ENCODE results near the gene B4GALNT4. TPM values are rescaled to one million over a fixed set of nuclear protein-coding genes. Genes with fewer than 3 reads are reported as not detected.

The B4GALNT4 gene
- polyA plus RNA-seq, 2 of the 4 experiments (the other 2 are of a cell fraction), result 5.3 to 27.5 TPM

DNA sequence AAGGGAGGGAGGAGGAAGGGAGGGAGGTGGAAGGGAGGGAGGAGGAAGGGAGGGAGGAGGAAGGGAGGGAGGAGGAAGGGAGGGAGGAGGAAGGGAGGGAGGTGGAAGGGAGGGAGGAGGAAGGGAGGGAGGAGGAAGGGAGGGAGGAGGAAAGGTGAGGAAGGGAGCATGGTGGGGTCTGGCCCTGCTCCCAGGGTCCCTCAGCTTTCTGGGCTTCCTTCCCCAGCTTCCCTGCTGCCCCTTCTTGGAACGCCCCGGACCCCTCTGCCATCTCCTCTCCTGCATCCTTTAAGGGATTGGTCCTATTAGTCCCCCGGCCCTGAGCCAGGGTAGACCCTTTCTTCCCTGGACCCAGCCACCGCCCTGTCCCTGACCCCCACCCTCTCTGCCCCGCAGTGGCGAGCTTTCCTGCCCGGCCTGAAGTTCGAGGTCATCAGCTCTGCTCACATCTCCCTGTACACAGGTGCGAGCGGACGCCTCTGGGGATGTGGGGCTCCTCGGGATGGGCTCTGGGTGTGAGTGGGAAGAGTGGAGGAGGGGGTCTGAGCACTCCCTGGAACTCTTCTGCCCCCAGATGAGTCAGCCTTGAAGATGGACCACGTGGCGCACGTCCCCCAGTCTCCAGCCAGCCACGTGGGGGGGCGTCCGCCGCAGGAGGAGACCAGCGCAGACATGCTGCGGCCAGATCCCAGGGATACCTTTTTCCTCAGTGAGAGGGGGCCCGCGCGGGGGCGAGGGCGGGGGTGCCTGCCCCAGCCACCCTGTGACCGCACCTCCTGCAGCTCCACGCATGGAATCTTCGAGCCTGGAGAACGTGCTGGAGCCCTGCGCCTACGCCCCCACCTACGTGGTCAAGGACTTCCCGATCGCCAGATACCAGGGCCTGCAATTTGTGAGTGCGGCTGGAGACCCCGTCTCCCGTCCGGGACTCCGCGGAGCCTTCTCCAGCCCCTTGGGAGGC lies 6.0 kb downstream of the B4GALNT4 start:
- Histone ChIP-seq H3K4me1 (peaks cover 3% of the 10 kb centered on the region; the same call in 2 of the 3 replicates), H3K9me3 (no peaks in the 10 kb centered on the region), H3K4me2 (no peak overlapping the region), H3K4me3 (no peak overlapping the region), H3K27ac (no peak overlapping the region)
- ATAC-seq (no peak), DNase-seq (ENCODE audit: low read depth in 1 of 2, low spot score in 1 of 2) (no peak), FAIRE-seq (no peak)
- POLR2A ChIA-PET, result no interaction called here
- WGBS (ENCODE audit: missing lambda C conversion rate), result 92% methylated on average over 26 of the region's 41 CpGs
- CTCF ChIA-PET, result no interaction called here
- TF ChIP-seq, protein P1, sequence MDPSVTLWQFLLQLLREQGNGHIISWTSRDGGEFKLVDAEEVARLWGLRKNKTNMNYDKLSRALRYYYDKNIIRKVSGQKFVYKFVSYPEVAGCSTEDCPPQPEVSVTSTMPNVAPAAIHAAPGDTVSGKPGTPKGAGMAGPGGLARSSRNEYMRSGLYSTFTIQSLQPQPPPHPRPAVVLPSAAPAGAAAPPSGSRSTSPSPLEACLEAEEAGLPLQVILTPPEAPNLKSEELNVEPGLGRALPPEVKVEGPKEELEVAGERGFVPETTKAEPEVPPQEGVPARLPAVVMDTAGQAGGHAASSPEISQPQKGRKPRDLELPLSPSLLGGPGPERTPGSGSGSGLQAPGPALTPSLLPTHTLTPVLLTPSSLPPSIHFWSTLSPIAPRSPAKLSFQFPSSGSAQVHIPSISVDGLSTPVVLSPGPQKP (IDR thresholded peaks at IDR 0.05; ENCODE audit: low read depth, low read length), result no peak
- TF ChIP-seq PHF8 (IDR thresholded peaks at IDR 0.05; ENCODE audit: borderline replicate concordance, low read depth) (no peak), BHLHE40 (IDR thresholded peaks at IDR 0.05; ENCODE audit: low read depth, low read length) (no peak), NFE2L2 (conservative IDR thresholded peaks at IDR 0.05; ENCODE audit: low read length) (no peak), JUNB (IDR thresholded peaks at IDR 0.05) (no peak), RARB (CRISPR knock-in tag; IDR thresholded peaks at IDR 0.05) (no peak), MAZ (IDR thresholded peaks at IDR 0.05; ENCODE audit: borderline replicate concordance, low read depth, low read length) (no peak), ZNF302 (CRISPR knock-in tag; IDR thresholded peaks at IDR 0.05) (no peak), TP53 (CRISPR knock-in tag; IDR thresholded peaks at IDR 0.05) (no peak), JUN (IDR thresholded peaks at IDR 0.05) (no peak), ESRRA (IDR thresholded peaks at IDR 0.05; ENCODE audit: borderline replicate concordance, low read length) (no peak), CEBPB (IDR thresholded peaks at IDR 0.05) (no peak)
- TF ChIP-seq, protein P2, sequence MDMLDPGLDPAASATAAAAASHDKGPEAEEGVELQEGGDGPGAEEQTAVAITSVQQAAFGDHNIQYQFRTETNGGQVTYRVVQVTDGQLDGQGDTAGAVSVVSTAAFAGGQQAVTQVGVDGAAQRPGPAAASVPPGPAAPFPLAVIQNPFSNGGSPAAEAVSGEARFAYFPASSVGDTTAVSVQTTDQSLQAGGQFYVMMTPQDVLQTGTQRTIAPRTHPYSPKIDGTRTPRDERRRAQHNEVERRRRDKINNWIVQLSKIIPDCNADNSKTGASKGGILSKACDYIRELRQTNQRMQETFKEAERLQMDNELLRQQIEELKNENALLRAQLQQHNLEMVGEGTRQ (IDR thresholded peaks at IDR 0.05), result no peak
- TF ChIP-seq, protein P3, sequence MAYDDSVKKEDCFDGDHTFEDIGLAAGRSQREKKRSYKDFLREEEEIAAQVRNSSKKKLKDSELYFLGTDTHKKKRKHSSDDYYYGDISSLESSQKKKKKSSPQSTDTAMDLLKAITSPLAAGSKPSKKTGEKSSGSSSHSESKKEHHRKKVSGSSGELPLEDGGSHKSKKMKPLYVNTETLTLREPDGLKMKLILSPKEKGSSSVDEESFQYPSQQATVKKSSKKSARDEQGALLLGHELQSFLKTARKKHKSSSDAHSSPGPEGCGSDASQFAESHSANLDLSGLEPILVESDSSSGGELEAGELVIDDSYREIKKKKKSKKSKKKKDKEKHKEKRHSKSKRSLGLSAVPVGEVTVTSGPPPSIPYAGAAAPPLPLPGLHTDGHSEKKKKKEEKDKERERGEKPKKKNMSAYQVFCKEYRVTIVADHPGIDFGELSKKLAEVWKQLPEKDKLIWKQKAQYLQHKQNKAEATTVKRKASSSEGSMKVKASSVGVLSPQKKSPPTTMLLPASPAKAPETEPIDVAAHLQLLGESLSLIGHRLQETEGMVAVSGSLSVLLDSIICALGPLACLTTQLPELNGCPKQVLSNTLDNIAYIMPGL (CRISPR knock-in tag; IDR thresholded peaks at IDR 0.05; ENCODE audit: borderline replicate concordance), result no peak
- TF ChIP-seq, protein P4, sequence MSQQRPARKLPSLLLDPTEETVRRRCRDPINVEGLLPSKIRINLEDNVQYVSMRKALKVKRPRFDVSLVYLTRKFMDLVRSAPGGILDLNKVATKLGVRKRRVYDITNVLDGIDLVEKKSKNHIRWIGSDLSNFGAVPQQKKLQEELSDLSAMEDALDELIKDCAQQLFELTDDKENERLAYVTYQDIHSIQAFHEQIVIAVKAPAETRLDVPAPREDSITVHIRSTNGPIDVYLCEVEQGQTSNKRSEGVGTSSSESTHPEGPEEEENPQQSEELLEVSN (IDR thresholded peaks at IDR 0.05; ENCODE audit: borderline replicate concordance, low read depth), result no peak
- TF ChIP-seq, protein P5, sequence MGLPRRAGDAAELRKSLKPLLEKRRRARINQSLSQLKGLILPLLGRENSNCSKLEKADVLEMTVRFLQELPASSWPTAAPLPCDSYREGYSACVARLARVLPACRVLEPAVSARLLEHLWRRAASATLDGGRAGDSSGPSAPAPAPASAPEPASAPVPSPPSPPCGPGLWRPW (IDR thresholded peaks at IDR 0.05), result no peak

DNA sequence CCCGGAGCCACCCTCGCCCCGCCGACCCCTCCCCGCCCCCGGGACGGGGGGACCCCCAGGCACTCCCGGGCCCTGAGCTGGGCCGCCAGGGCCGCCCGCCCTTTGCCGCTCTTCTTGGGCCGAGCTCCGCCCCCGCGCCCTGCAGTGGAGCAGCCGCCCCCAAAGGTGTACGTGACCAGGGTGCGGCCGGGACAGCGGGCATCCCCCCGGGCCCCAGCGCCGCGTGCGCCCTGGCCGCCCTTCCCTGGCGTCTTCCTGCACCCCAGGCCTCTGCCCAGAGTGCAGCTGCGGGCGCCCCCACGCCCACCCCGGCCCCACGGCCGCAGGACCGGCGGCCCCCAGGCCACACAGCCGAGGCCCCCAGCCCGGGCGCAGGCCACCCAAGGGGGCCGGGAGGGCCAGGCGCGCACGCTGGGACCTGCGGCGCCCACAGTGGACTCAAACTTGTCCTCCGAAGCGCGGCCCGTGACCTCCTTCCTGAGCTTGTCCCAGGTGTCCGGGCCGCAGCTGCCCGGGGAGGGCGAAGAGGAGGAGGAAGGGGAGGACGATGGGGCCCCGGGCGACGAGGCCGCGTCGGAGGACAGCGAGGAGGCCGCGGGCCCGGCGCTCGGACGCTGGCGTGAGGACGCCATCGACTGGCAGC lies 7.4 kb downstream of the B4GALNT4 start:
- DNase-seq (ENCODE audit: low read depth in 1 of 2, low spot score in 1 of 2) (no peak), FAIRE-seq (no peak)
- TF ChIP-seq KDM5A (IDR thresholded peaks at IDR 0.05), result no peak
- TF ChIP-seq KDM1A (IDR thresholded peaks at IDR 0.05; ENCODE audit: low read depth), result no peak
- no peak for TF ChIP-seq CEBPB (IDR thresholded peaks at IDR 0.05)
- no peak for TF ChIP-seq POLR2AphosphoS2 (conservative IDR thresholded peaks at IDR 0.05; ENCODE audit: low read length)
- no peak for TF ChIP-seq RAD21 (conservative IDR thresholded peaks at IDR 0.05 in 1 of 2, IDR thresholded peaks at IDR 0.05 in 1 of 2)
- TF ChIP-seq, protein P6, sequence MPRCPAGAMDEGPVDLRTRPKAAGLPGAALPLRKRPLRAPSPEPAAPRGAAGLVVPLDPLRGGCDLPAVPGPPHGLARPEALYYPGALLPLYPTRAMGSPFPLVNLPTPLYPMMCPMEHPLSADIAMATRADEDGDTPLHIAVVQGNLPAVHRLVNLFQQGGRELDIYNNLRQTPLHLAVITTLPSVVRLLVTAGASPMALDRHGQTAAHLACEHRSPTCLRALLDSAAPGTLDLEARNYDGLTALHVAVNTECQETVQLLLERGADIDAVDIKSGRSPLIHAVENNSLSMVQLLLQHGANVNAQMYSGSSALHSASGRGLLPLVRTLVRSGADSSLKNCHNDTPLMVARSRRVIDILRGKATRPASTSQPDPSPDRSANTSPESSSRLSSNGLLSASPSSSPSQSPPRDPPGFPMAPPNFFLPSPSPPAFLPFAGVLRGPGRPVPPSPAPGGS (IDR thresholded peaks at IDR 0.05), result no peak
- no peak for TF ChIP-seq POLR2A (IDR thresholded peaks at IDR 0.05; ENCODE audit: low read length)
- no peak for TF ChIP-seq MAFK (IDR thresholded peaks at IDR 0.05; ENCODE audit: partially characterized antibody)
- TF ChIP-seq JUNB (IDR thresholded peaks at IDR 0.05), result no peak
- TF ChIP-seq CHD4 (IDR thresholded peaks at IDR 0.05; ENCODE audit: borderline replicate concordance), result no peak
- TF ChIP-seq, protein P7, sequence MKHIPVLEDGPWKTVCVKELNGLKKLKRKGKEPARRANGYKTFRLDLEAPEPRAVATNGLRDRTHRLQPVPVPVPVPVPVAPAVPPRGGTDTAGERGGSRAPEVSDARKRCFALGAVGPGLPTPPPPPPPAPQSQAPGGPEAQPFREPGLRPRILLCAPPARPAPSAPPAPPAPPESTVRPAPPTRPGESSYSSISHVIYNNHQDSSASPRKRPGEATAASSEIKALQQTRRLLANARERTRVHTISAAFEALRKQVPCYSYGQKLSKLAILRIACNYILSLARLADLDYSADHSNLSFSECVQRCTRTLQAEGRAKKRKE (CRISPR knock-in tag; IDR thresholded peaks at IDR 0.05; ENCODE audit: low read depth), result no peak
- TF ChIP-seq, protein P3 (CRISPR knock-in tag; IDR thresholded peaks at IDR 0.05; ENCODE audit: borderline replicate concordance), result no peak
- no peak for TF ChIP-seq SMC3 (IDR thresholded peaks at IDR 0.05)

More for the DNA sequence above, 7.4 kb downstream of the B4GALNT4 start:
- WGBS (ENCODE audit: missing lambda C conversion rate), result 96% methylated on average over 47 of the region's 70 CpGs
- Histone ChIP-seq H3K4me1 (no peaks in the 10 kb centered on the region), H3K4me3 (no peak overlapping the region), H3K9me3 (no peaks in the 10 kb centered on the region), H3K4me2 (no peak overlapping the region), H3K27ac (no peak overlapping the region)
- ChIA-PET POLR2A (no interaction called here), CTCF (interaction anchor here (0.7 to 1.1 kb wide), 4 partner anchors 17 to 103 kb away, joined by 3 to 4 read pairs (median 3); partner anchors contain the start of genes NLRP6 and PKP3)
- ATAC-seq, result no peak
